Rectal smooth muscle tissue (tissue), 1 donor: ENCODE results near the gene SERINC3.
"Not testable (repeated sequence)": the region's sequence is repeated elsewhere in the genome, so short reads cannot be mapped to it uniquely, and the experiment has no call there.

ENCODE experiments used
- H3K27ac ChIP-seq: one replicate; pipeline ENCODE4 v1.7.0; 2013; ENCODE audit warnings: low read depth, low read length, inconsistent platforms
- H3K27me3 ChIP-seq: one replicate; pipeline ENCODE4 v1.7.0; 2013; ENCODE audit warnings: low read length; ENCODE audit not compliant: control insufficient read depth, insufficient read depth
- H3K36me3 ChIP-seq: one replicate; pipeline ENCODE4 v1.7.0; 2013; ENCODE audit warnings: low read length; ENCODE audit not compliant: control insufficient read depth, insufficient read depth
- H3K4me1 ChIP-seq: one replicate; pipeline ENCODE4 v1.7.0; 2013; ENCODE audit warnings: low read length; ENCODE audit not compliant: control insufficient read depth, insufficient read depth
- H3K4me3 ChIP-seq: one replicate; pipeline ENCODE4 v1.7.0; 2013; ENCODE audit warnings: low read length
- H3K9ac ChIP-seq: one replicate; pipeline ENCODE4 v1.7.0; 2013; ENCODE audit warnings: low read length

Gene SERINC3

GRCh38 chr20:44485078-44485829 is 36.6 kb downstream of the SERINC3 start:
- Histone ChIP-seq H3K4me1 (no peaks in the 10 kb centered on the region), H3K9ac (no peak overlapping the region), H3K4me3 (no peak overlapping the region), H3K27me3 (no peaks in the 10 kb centered on the region), H3K27ac (no peak overlapping the region), H3K36me3 (peaks cover 17% of the 10 kb centered on the region)

DNA sequence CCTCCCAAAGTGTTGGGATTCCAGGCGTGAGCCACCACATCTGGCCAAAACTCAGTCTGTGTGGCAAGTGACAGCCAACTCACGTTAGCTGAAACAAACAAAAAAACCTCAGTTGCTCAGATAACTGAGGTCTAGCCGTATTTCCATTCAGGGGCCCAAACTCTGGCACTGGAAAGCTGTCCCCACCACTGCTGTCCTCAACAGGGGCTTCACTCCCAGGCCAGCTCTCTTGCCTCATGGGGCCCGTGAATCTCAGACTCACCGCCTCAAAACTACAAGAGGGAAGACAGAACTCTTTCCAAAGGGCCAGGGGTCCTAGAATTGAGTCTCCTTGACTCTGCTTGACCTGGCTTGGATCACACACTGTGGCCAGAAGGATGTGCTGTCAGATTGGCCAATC is 38.8 kb downstream of the SERINC3 start:
- Histone ChIP-seq H3K9ac (no peak overlapping the region), H3K4me3 (no peak overlapping the region), H3K27me3 (no peaks in the 10 kb centered on the region), H3K4me1 (no peaks in the 10 kb centered on the region), H3K36me3 (peaks cover 4% of the 10 kb centered on the region), H3K27ac (no peak overlapping the region)

DNA sequence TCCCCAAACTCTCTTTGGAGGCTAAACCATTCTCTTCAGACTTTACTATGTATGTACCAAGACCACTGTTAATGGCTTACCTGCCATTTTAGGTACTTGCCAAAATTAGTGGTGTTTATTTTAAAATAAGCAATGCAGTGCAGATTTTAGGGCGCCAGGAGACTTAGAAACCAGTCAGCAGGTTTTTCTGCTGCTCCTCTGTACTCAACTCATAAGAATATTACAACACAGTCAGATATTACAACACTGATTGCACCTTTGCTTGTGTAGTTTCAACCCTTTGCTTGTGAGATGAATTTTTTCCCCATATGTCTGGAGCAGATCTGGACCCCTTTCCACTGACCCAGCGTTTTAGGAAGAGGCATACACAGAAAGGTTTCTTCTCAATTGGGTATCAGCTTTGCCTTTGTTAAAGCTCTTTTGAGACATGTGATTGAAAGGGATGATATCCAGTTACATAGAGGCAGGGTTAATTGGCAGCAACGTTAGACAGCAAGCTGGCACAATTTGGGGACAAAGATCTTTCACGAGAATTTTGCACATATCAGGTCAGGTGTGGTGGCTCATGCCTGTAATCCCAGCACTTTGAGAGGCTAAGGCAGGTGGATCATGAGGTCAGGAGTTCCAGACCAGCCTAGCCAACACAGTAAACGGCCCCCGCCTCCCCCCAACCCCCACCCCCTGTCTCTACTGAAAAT is 40.0 kb downstream of the SERINC3 start:
- Histone ChIP-seq H3K36me3 (peaks cover 4% of the 10 kb centered on the region), H3K4me3 (no peak overlapping the region), H3K4me1 (no peaks in the 10 kb centered on the region), H3K9ac (no peak overlapping the region), H3K27me3 (no peaks in the 10 kb centered on the region), H3K27ac (no peak overlapping the region)

GRCh38 chr20:44480097-44480496 is 41.8 kb downstream of the SERINC3 start:
- peaks cover 11% of the 10 kb centered on the region for H3K4me1 ChIP-seq
- no peak overlapping the region for H3K27ac ChIP-seq
- peaks cover 2% of the 10 kb centered on the region for H3K36me3 ChIP-seq
- no peaks in the 10 kb centered on the region for H3K27me3 ChIP-seq
- H3K4me3 ChIP-seq: no peak overlapping the region
- H3K9ac ChIP-seq: no peak overlapping the region

- H3K4me3 ChIP-seq: no peak overlapping the region
- H3K27ac ChIP-seq: no peak overlapping the region
- no peak overlapping the region for H3K9ac ChIP-seq
- H3K4me1 ChIP-seq: peaks cover 12% of the 10 kb centered on the region
- no peaks in the 10 kb centered on the region for H3K27me3 ChIP-seq
- H3K36me3 ChIP-seq: no peaks in the 10 kb centered on the region
These were observed 42.2 kb downstream of the SERINC3 start for GRCh38 chr20:44479643-44480042.

DNA sequence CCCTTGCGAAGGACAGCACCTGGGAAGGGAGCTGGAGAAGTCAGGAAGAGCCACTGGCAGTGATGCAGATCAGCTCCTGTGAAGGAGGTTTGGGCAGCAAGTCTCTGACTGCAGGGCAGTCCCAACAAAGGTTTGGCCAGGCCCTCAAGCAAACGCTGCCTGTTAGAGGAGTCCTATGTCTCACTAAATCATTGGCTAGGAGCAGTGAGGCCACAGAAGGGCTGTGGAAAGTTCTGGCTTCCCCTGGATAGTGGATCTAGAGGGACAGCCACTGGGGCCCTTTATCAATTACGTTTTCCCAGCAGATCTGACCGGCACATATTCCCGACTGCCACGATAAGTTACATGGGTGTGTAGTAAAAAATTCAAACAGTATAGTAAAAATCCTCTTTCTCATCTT is 43.7 kb downstream of the SERINC3 start:
- H3K4me1 ChIP-seq: peaks cover 12% of the 10 kb centered on the region
- H3K9ac ChIP-seq: no peak overlapping the region
- no peaks in the 10 kb centered on the region for H3K27me3 ChIP-seq
- no peak overlapping the region for H3K4me3 ChIP-seq
- no peaks in the 10 kb centered on the region for H3K36me3 ChIP-seq
- no peak overlapping the region for H3K27ac ChIP-seq

DNA sequence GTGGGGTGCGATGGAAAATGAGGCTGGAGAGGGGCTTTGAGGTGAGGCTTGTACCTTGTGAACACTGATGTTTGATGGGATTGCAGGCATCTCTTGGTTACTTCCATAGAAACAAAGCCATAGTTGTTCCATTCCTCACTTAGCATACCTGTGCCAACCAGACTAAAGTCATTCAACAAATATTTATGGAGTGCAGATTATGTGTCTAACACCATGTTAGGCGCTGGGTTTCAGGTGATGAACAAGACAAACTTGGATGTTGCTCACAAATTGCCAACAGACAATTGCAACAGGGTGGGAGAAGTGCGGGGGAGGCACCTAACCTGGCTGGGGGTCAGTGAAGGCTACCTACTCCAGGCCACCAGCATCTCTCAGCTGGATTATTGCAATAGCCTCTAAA is 44.7 kb downstream of the SERINC3 start:
- peaks cover 12% of the 10 kb centered on the region for H3K4me1 ChIP-seq
- no peaks in the 10 kb centered on the region for H3K36me3 ChIP-seq
- no peak overlapping the region for H3K9ac ChIP-seq
- H3K27me3 ChIP-seq: no peaks in the 10 kb centered on the region
- H3K4me3 ChIP-seq: no peak overlapping the region
- no peak overlapping the region for H3K27ac ChIP-seq

DNA sequence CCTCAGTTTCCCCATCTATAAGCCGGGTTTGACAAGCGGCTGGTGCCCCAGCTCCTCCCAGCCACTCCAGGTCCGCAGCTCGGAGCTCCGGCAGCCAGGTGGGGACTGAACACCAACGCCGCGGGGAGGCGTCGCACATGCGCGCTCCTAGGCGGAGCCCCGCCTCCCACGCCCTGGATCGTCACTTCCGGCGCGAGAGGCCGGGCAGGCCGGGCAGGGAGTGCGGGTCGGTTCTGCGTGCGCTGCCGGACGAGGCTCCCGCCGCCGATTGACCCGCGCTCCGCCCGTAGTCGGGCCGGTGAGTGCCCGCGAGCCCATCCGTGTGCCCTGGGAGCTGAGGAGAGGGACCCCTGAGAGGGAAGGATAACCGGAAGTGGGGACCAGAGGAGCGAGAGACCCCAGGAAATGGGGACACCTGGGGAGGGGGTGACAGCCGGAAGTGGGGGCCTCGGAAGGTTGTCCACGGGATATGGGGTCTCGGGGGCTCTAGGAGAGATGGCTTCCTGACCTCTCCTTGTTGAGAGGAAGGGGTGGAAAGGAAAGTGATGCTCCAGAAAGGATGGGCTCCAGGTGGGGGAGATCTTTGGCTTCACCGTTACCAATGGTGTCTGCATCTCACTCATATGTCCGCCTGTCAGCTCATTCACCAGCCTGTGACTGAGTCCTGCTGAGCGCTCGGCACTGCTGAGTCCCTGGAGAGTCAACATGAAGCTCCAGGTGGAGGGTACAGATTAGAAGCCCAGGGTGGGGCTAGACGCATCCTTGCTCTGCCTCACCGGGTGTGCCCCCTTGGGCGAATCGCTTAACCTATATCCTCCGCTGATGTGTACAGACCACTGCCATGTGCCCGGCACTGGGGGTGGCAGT is 45.9 kb downstream of the SERINC3 start, which contains the start of gene TTPAL:
TTPAL (plus strand) TSS at position 181 of the 867 bp plus-strand sequence. CDS start 4,126 bp downstream, outside the sequence.
- Histone ChIP-seq H3K27me3 (no peaks in the 10 kb centered on the region), H3K36me3 (no peaks in the 10 kb centered on the region), H3K27ac (peak within 1 kb of the TSS; percentile 70), H3K9ac (peak within 1 kb of the TSS; percentile 63), H3K4me1 (peaks cover 12% of the 10 kb centered on the region), H3K4me3 (peak within 1 kb of the TSS; percentile 62)

GRCh38 chr20:44475372-44475693 is 46.5 kb downstream of the SERINC3 start:
- Histone ChIP-seq H3K9ac (no peak overlapping the region), H3K4me1 (peaks cover 12% of the 10 kb centered on the region), H3K4me3 (peak overlapping the region; percentile 62), H3K27ac (peak overlapping the region; percentile 70), H3K36me3 (no peaks in the 10 kb centered on the region), H3K27me3 (no peaks in the 10 kb centered on the region)

- H3K9ac ChIP-seq, H3K4me3 ChIP-seq, H3K36me3 ChIP-seq, H3K27ac ChIP-seq, H3K27me3 ChIP-seq: not testable (repeated sequence)
- H3K4me1 ChIP-seq: peaks cover 12% of the 10 kb centered on the region
These were observed 49.6 kb downstream of the SERINC3 start for GRCh38 chr20:44472283-44472682.

GRCh38 chr20:44471481-44471882 is 50.4 kb downstream of the SERINC3 start:
- H3K27ac ChIP-seq: no peak overlapping the region

GRCh38 chr20:44470327-44470726 is 51.5 kb downstream of the SERINC3 start:
- Histone ChIP-seq H3K36me3 (no peaks in the 10 kb centered on the region), H3K27me3 (no peaks in the 10 kb centered on the region), H3K4me3 (no peak overlapping the region), H3K4me1 (peaks cover 3% of the 10 kb centered on the region), H3K27ac (no peak overlapping the region), H3K9ac (no peak overlapping the region)

More at GRCh38 chr20:44471481-44471882, 50.4 kb downstream of the SERINC3 start:
- no peak overlapping the region for H3K9ac ChIP-seq
- H3K4me1 ChIP-seq: peaks cover 10% of the 10 kb centered on the region
- H3K27me3 ChIP-seq: no peaks in the 10 kb centered on the region
- no peaks in the 10 kb centered on the region for H3K36me3 ChIP-seq
- H3K4me3 ChIP-seq: no peak overlapping the region
